ENCODE measurements around the gene MAL.
A peak's percentile ranks its signal among the peaks of the same experiment; 100 is the strongest.
"Not testable (repeated sequence)": the region's sequence is repeated elsewhere in the genome, so short reads cannot be mapped to it uniquely, and the experiment has no call there.

MAL gene

GRCh38 chr2:95032868-95033603 is 7.5 kb downstream of the MAL start:
- no peak for DNase-seq (ENCODE audit: low read depth in 2 of 2)

DNA sequence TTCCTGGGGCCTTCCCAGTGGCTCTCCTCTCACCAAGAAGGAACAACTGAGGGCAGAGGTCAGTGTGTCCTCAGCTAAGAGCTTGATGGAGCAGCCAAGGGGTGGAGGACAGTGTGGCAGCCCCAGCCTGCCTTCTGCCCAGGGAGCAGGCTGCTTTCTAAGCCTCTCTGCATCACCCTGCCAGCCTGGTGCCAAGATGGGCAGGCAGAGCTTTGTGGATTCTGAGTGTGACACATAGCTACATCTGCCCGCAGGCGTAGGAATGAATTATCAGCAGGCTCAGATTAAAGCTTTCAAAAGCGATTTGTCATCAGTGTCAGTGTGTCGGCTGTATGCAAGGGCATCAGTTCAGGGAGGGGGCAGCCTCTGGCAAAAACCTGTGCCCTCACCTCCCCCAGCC is 8.7 kb downstream of the MAL start:
- DNase-seq (ENCODE audit: low read depth in 2 of 2), result no peak

DNA sequence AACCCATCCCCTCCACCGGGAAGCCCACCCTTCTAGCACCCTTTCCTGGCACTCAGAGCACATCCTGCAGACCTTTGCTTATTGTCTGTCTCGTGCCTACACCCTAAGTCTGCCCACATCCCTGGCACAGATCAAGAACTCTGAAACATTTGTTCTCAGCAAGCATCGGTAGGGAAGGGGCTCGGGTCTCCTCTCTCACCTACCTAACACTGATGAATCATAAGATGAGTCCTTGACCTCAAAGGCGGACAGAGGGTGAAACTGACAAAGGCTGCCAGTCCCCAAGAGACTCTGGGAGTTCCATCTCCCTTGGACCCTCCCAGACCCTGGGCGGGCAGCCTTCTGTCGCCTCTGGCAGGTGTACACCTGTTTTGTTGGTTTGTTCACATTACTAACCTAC is 9.3 kb downstream of the MAL start:
- DNase-seq (ENCODE audit: low read depth in 2 of 2), result no peak

GRCh38 chr2:95036596-95037383 is 11.3 kb downstream of the MAL start:
- no peak for DNase-seq (ENCODE audit: low read depth in 2 of 2)

DNA sequence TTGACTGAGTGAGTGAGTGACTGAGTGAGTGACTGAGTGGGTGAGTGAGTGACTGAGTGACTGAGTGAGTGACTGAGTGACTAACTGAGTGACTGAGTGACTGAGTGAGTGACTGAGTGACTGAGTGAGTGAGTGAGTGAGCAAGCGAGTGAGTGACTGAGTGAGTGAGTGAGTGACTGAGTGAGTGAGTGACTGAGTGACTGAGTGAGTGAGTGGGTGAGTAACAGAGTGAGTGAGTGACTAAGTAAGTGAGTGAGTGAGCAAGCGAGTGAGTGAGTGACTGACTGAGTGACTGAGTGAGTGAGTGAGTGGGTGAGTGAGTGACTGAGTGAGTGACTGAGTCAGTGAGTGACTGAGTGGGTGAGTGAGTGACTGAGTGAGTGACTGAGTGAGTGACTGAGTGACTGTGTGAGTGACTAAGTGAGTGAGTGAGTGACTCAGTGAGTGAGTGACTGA is 11.9 kb downstream of the MAL start:
- no peak for DNase-seq (ENCODE audit: low read depth in 2 of 2)

GRCh38 chr2:95037841-95038585 is 12.5 kb downstream of the MAL start:
- DNase-seq (ENCODE audit: low read depth in 2 of 2), result not testable (repeated sequence)

- DNase-seq (ENCODE audit: low read depth in 2 of 2), result no peak
Observed at GRCh38 chr2:95038635-95039298, 13.3 kb downstream of the MAL start.

DNA sequence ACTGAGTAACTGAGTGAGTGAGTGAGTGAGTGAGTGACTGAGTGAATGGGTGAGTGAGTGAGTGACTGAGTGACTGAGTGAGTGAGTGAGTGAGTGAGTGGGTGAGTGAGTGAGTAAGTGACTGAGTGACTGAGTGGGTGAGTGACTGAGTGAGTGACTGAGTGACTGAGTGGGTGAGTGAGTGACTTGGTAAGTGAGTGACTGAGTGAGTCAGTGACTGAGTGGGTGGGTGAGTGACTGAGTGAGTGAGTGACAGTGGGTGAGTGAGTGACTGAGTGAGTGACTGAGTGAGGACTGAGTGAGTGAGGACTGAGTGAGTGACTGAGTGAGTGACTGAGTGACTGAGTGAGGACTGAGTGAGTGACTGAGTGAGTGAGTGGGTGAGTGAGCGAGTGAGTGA is 13.9 kb downstream of the MAL start:
- DNase-seq (ENCODE audit: low read depth in 2 of 2), result no peak

GRCh38 chr2:95039978-95040377 is 14.5 kb downstream of the MAL start:
- DNase-seq (ENCODE audit: low read depth in 2 of 2), result no peak

- DNase-seq (ENCODE audit: low read depth in 2 of 2), result no peak
Observed at GRCh38 chr2:95040426-95040825, 14.9 kb downstream of the MAL start.

DNA sequence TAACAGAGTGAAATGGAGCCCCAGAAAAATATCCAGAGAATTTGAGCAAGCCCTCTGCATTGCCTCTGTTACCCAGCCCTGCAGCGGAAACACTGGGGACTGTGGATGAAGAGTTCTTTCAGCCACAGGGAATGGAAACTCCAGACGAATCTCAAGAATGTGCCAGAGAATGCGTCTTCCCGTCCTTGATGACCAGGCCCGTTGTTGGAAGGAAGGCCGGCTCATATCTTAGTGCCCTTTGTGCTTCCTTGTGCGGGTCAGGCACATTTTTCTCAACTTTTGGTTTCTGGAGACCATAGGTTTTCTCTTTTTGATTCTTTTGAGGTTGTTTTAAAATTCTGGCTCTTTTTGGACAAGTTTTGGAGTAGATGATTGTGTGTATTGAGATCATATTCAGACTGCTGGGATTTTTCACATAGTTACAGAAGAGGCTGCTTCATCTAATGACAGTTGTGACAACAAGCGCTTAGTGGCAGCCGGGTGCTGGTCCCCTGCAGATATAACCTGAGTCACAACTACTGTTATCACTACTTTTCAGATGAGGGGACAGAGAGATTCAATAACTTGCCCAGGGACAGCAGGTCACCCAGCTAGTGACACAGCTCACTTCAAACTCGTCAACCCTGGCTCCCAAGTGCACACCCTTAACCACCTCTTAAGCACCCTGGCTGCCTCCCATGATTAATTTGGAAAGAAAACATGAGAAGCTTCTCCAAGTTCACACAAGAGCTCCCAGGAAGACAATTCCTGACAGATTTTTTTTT is 15.7 kb downstream of the MAL start:
- DNase-seq (ENCODE audit: low read depth in 2 of 2), result no peak

- DNase-seq (ENCODE audit: low read depth in 2 of 2), result no peak
Observed at GRCh38 chr2:95041824-95042442, 16.4 kb downstream of the MAL start.

DNA sequence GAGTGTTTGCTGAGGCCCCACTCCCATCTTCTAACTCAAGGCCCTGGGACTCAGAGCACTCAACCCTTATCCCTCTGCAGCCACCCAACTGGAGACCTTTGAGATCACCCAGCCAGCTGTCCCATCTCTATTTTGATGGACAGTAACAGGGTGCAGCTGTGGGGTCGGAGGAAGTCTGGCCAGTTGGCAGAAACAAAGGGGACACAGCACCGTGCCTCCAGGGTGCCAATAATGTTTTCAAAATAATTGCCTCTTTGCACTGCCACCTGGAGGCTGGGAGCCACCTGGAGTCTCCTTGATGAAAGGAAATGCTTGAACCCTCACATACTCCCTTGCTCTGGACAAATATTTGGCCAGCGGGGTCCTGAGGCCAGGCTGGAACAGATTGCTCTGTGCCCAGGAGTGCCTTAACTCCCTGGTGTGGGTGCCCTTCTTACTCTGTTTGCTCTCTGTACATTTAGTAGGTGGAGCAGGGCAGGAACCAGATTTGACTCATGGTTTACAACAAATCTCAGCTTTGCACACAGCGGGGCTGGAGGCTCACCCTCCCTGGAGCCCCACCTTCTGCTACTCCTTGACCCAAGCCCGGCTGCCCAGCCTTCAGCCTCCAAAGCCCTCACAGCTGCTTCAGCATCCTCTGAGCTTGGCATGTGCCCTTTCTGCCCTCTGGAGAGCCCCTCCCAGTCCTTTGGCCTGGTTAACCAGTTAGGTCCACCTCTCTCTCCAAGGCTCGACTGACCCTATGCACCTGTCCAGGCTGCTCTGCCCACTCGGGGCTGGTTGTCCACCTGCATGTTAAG is 17.2 kb downstream of the MAL start:
- no peak for DNase-seq (ENCODE audit: low read depth in 2 of 2)

DNA sequence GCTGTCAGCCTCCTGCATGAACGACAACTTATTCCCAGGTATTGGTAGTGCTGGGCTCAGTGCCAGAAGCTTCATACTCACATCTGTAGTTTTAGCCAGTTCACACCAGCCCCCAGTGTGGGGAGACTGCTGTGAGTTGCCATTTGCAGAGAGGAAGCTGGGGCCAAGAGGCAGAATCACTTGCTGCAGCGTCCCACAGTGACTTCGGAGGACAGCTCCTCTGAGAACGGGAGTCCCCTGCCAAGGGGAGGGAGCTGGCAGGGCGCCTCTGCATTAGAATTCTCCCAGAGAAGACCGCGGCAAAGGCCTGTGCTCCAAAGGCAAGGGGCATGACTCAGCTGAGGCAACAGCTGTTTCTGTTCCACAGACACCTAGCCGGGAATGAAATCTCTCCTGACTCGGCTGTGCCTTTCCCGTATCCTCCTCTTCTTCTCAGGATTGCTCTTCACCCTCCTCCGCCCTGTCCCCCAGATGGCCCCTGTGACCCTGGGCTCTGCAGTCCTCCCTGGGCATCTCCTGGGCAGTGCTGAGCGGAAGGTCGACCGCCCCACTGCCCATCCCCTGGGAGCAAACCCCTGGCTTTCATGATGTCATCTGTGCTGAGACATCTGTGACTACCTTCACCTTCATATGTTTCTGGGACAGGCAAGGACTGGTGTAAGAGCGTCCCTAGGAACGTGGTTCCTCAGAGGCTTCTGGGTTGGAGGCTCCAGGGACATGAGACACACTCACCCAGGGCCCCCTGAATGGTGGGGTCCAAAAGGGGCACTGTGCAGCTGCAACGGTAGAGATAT is 18.0 kb downstream of the MAL start:
- DNase-seq (ENCODE audit: low read depth in 2 of 2), result peak in 1 of 2 experiments; percentile 6

GRCh38 chr2:95044601-95045000 is 19.1 kb downstream of the MAL start:
- no peak for DNase-seq (ENCODE audit: low read depth in 2 of 2)

DNA sequence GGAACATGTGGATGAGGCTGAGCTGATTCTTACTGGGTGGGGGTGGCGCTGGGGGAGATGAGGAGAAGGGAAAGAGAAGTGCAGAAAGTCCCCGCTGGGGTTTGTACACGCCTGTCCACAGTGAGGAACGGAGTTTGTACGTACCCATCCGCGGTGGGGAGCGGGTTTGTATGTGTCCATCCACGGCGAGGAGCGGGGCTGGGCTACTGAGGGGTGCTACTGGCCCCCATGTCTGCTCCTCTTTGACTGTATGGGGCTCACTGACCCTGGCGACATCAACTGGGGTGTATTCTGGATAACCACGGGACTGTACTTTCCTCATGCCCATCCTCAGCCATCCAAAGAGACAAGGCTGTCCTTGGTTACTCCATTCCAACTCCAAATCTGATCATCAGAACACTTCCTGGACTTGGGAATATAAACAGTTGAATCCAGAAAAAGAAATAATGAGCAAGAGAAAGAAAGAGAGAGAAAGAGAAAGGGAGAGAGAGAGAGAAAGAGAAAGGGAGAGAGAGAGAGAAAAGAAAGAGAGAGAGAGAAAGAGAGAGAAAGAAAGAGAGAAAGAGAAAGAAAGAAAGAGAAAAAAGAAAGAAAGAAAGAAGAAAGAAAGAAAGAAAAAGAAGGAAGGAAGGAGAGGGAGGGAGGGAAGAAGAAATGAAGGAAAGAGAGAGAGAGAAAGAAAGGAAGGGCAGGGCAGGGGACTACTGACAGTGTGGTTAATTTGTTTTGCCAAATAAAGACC is 21.0 kb downstream of the MAL start:
- DNase-seq (ENCODE audit: low read depth in 2 of 2), result no peak

- no peak for DNase-seq (ENCODE audit: low read depth in 2 of 2)
Observed at GRCh38 chr2:95047629-95048510, 22.4 kb downstream of the MAL start.

Measured in fibroblast of skin of left quadriceps (primary cell).